HCT116 (cell line): Measurements from ENCODE around the gene RSPH9. TPM values are rescaled to one million over a fixed set of nuclear protein-coding genes. Genes with fewer than 3 reads are reported as not detected.

Experiments used
- ATAC-seq: fragments of 200-7000 bp; cut with Tn5 transposase; 2 replicates; pipeline ENCODE4 v1.9.1; 2020; ENCODE audit warnings: mild to moderate bottlenecking, moderate library complexity
- BruUV-seq: library from RNA; stranded (reverse); fragments of 400-500 nt; replicated peaks from 2 replicates; lab custom pipeline; 2021; lab: Mats Ljungman, UMichigan
- CTCF ChIA-PET: fragments of 300-600 bp; sonication (Branson Sonifier 250); formaldehyde crosslinking; loops from one replicate; lab custom pipeline; 2021; ENCODE audit warnings: antibody characterized with exemption; lab: Charles Lee
- POLR2A ChIA-PET: fragments of 300-600, 350-600 bp; sonication (Branson Sonifier 250); formaldehyde crosslinking; loops from one replicate; lab custom pipeline; 2021; ENCODE audit warnings: antibody characterized with exemption; lab: Charles Lee
- RAD21 ChIA-PET, 2 experiments: fragments of 300-600 bp; sonication (Branson Sonifier 250); formaldehyde crosslinking; loops; one replicate each; lab custom pipeline; 2023; ENCODE audit warnings: low total read pairs in 2 of 2; ENCODE audit not compliant: uncharacterized antibody in 2 of 2, unreplicated experiment in 2 of 2, low non-redundant PET in 1 of 2; lab: Charles Lee
- DNase-seq: peaks from one replicate; pipeline ENCODE4 v3.0.0-alpha.2; 2010; ENCODE audit warnings: low read depth, low spot score
- H2AFZ ChIP-seq: fragments of 200-600 bp; shearing (Covaris generic), sonication (generic); 2 replicates; pipeline ENCODE4 v1.6.1; 2017; ENCODE audit warnings: low read depth, mixed run types, mixed read lengths, antibody characterized with exemption, low read length; ENCODE audit not compliant: poor library complexity, severe bottlenecking
- H3K27ac ChIP-seq: 2 replicates; pipeline ENCODE4 v1.5.1; 2012; ENCODE audit warnings: low read depth, low read length
- H3K27me3 ChIP-seq: fragments of 200-600 bp; sonication (generic); 2 replicates; pipeline ENCODE4 v1.6.1; 2016; ENCODE audit warnings: mixed run types, low read length, mixed read lengths; ENCODE audit not compliant: insufficient read depth
- H3K36me3 ChIP-seq, 2 experiments: fragments of 200-500 bp in 1 of 2; fragments of 200-600 bp in 1 of 2; sonication (Bioruptor generic) in 1 of 2; sonication (generic) in 1 of 2; 2 replicates each; pipeline versions ENCODE4 v1.5.1 to v1.6.1; 2014 to 2016; ENCODE audit warnings: low read length in 2 of 2, inconsistent platforms in 1 of 2, mixed read lengths in 1 of 2, mixed run types in 1 of 2; ENCODE audit not compliant: insufficient read depth in 2 of 2, control insufficient read depth in 1 of 2
- H3K4me1 ChIP-seq, 2 experiments: fragments of 200-600 bp in 1 of 2; sonication (generic) in 1 of 2; 2 replicates each; pipeline versions ENCODE4 v1.5.1 to v1.6.1; 2012 to 2017; ENCODE audit warnings: low read length in 2 of 2, inconsistent platforms in 1 of 2, mild to moderate bottlenecking in 1 of 2, mixed read lengths in 1 of 2, mixed run types in 1 of 2, moderate library complexity in 1 of 2; ENCODE audit not compliant: insufficient read depth in 2 of 2, control insufficient read depth in 1 of 2
- H3K4me2 ChIP-seq: fragments of 200-600 bp; sonication (generic); 2 replicates; pipeline ENCODE4 v1.6.1; 2017; ENCODE audit warnings: mixed run types, low read length, mixed read lengths
- H3K4me3 ChIP-seq, 2 experiments: fragments of 200-600 bp in 1 of 2; sonication (generic) in 1 of 2; replicated peaks in 1 of 2; 2 replicates each; pipeline ENCODE4 v1.5.1; 2011 to 2016; ENCODE audit warnings: low read length in 2 of 2, control low read depth in 1 of 2, low read depth in 1 of 2, mild to moderate bottlenecking in 1 of 2, mixed read lengths in 1 of 2, mixed run types in 1 of 2
- H3K79me2 ChIP-seq: fragments of 200-600 bp; sonication (generic); 2 replicates; pipeline ENCODE4 v1.6.1; 2017; ENCODE audit warnings: mild to moderate bottlenecking, mixed run types, low read length, moderate library complexity, mixed read lengths; ENCODE audit not compliant: insufficient read depth
- H3K9ac ChIP-seq: fragments of 200-600 bp; sonication (generic); 2 replicates; pipeline ENCODE4 v1.6.1; 2016; ENCODE audit warnings: low read length, mixed read lengths
- H3K9me2 ChIP-seq: fragments of 200-600 bp; sonication (generic), shearing (Covaris generic); 2 replicates; pipeline ENCODE4 v1.6.1; 2017; ENCODE audit warnings: mixed run types, mild to moderate bottlenecking, moderate library complexity; ENCODE audit not compliant: insufficient read depth
- H3K9me3 ChIP-seq, 2 experiments: fragments of 200-500 bp in 1 of 2; fragments of 200-600 bp in 1 of 2; sonication (Bioruptor generic) in 1 of 2; sonication (generic) in 1 of 2; 2 replicates each; pipeline ENCODE4 v1.6.1; 2014 to 2017; ENCODE audit warnings: low read length in 2 of 2, mixed read lengths in 2 of 2, inconsistent platforms in 1 of 2, low read depth in 1 of 2, mild to moderate bottlenecking in 1 of 2, mixed run types in 1 of 2, moderate library complexity in 1 of 2; ENCODE audit not compliant: control insufficient read depth in 1 of 2, insufficient read depth in 1 of 2
- H4K20me1 ChIP-seq: fragments of 200-600 bp; sonication (generic), shearing (Covaris generic); 2 replicates; pipeline ENCODE4 v1.6.1; 2017; ENCODE audit warnings: mixed run types, mild to moderate bottlenecking, moderate library complexity; ENCODE audit not compliant: insufficient read depth
- ATF3 ChIP-seq: IDR thresholded peaks from 2 replicates; pipeline ENCODE4 v1.6.1; 2012
- CBX3 ChIP-seq: IDR thresholded peaks from 2 replicates; pipeline ENCODE4 v1.6.1; 2012; ENCODE audit warnings: low read depth
- CEBPB ChIP-seq: IDR thresholded peaks from 2 replicates; pipeline ENCODE4 v1.6.1; 2012; ENCODE audit warnings: low read depth
- CTCF ChIP-seq, 3 experiments: fragments of 200-600 bp in 1 of 3; sonication (generic) in 1 of 3; IDR thresholded peaks in 2 of 3; conservative IDR thresholded peaks in 1 of 3; 2 replicates each; pipeline ENCODE4 v1.5.1; 2012 to 2017; ENCODE audit warnings: low read depth in 2 of 3, low read length in 2 of 3, antibody characterized with exemption in 1 of 3, borderline replicate concordance in 1 of 3, control low read depth in 1 of 3, mild to moderate bottlenecking in 1 of 3, mixed read lengths in 1 of 3, mixed run types in 1 of 3, moderate library complexity in 1 of 3; ENCODE audit not compliant: insufficient read depth in 1 of 3
- ELF1 ChIP-seq: IDR thresholded peaks from 2 replicates; pipeline ENCODE4 v1.6.1; 2012; ENCODE audit warnings: low read depth, borderline replicate concordance
- EZH2phosphoT487 ChIP-seq: fragments of 200-600 bp; IDR thresholded peaks from 2 replicates; pipeline ENCODE4 v1.6.1; 2018; ENCODE audit warnings: antibody characterized with exemption, borderline replicate concordance
- FOSL1 ChIP-seq: IDR thresholded peaks from 2 replicates; pipeline ENCODE4 v1.6.1; 2012; ENCODE audit warnings: low read depth
- JUND ChIP-seq: IDR thresholded peaks from 2 replicates; pipeline ENCODE4 v1.6.1; 2012
- MAX ChIP-seq: IDR thresholded peaks from 2 replicates; pipeline ENCODE4 v1.6.1; 2012
- POLR2A ChIP-seq: IDR thresholded peaks from 2 replicates; pipeline ENCODE4 v1.7.0; 2011; ENCODE audit warnings: borderline replicate concordance; ENCODE audit not compliant: insufficient read depth, insufficient read length; ENCODE audit errors: extremely low read depth
- POLR2AphosphoS5 ChIP-seq: IDR thresholded peaks from 2 replicates; pipeline ENCODE4 v1.6.1; 2011; ENCODE audit warnings: mild to moderate bottlenecking, low read depth, low read length, moderate library complexity
- REST ChIP-seq: IDR thresholded peaks from 2 replicates; pipeline ENCODE4 v1.6.1; 2012; ENCODE audit warnings: low read depth
- SIN3A ChIP-seq: IDR thresholded peaks from 2 replicates; pipeline ENCODE4 v1.6.1; 2012; ENCODE audit warnings: low read depth
- SRF ChIP-seq: IDR thresholded peaks from 2 replicates; pipeline ENCODE4 v1.6.1; 2012; ENCODE audit warnings: low read depth
- TCF7L2 ChIP-seq: IDR thresholded peaks from 2 replicates; pipeline ENCODE4 v1.7.0; 2011; ENCODE audit warnings: borderline replicate concordance, inconsistent platforms; ENCODE audit not compliant: insufficient read depth, insufficient read length; ENCODE audit errors: extremely low read depth
- ZNF274 ChIP-seq: fragments of 200-500 bp; sonication (Bioruptor generic); IDR thresholded peaks from 2 replicates; pipeline ENCODE4 v1.6.1; 2014; ENCODE audit warnings: mild to moderate bottlenecking, low read depth, low read length, inconsistent platforms
- intact Hi-C: fragments of 100-400 bp; cut with micrococcal nuclease; formaldehyde crosslinking; loops from 2 replicates; pipeline ENCODE4 v1.10.0; 2022
- total RNA-seq: library from RNA; stranded (reverse); gene quantifications from one replicate; pipeline ENCODE4 v1.2.1, GENCODE V29; 2021; ENCODE audit not compliant: unreplicated experiment

Gene RSPH9
- total RNA-seq, 1 experiment from 2014 or later = not detected

GRCh38 chr6:43707269-43707668 is 62.4 kb downstream of the RSPH9 start:
- no peak for ATAC-seq
- Histone ChIP-seq H3K4me3 (no peak overlapping the region), H3K27me3 (no peaks in the 10 kb centered on the region), H3K9me2 (no peaks in the 10 kb centered on the region), H4K20me1 (no peaks in the 10 kb centered on the region), H3K79me2 (no peaks in the 10 kb centered on the region), H3K4me1 (peaks cover 13 to 19% of the 10 kb centered on the region in 2 experiments), H2AFZ (no peak overlapping the region), H3K27ac (no peak overlapping the region), H3K36me3 (no peaks in the 10 kb centered on the region), H3K4me2 (no peak overlapping the region), H3K9ac (no peak overlapping the region), H3K9me3 (no peaks in the 10 kb centered on the region)
- TF ChIP-seq ELF1 (no peak), JUND (no peak), CEBPB (no peak), POLR2AphosphoS5 (no peak), MAX (no peak), TCF7L2 (no peak), CTCF (IDR thresholded peaks at IDR 0.05 in 2 of 3, conservative IDR thresholded peaks at IDR 0.05 in 1 of 3; ENCODE audit: borderline replicate concordance in 1 of 3, insufficient read depth in 1 of 3, low read depth in 2 of 3, low read length in 2 of 3) (no peak), FOSL1 (no peak), SRF (no peak)
- ChIA-PET RAD21 (no interaction called here), CTCF (interaction anchor here (1.5 kb wide), 1 partner anchor 372 kb away, joined by 3 read pairs; no protein-coding TSS in a partner anchor), POLR2A (no interaction called here)
- no TSS peak for BruUV-seq
- DNase-seq = no peak
- intact Hi-C loops = no loop called here

GRCh38 chr6:43707767-43708166 is 62.9 kb downstream of the RSPH9 start:
- DNase-seq (no peak), ATAC-seq (no peak)
- Histone ChIP-seq H3K4me1 (peaks cover 12 to 14% of the 10 kb centered on the region in 2 experiments), H3K79me2 (no peaks in the 10 kb centered on the region), H3K27ac (no peak overlapping the region), H3K4me3 (no peak overlapping the region), H3K27me3 (no peaks in the 10 kb centered on the region), H3K4me2 (no peak overlapping the region), H3K9me2 (no peaks in the 10 kb centered on the region), H2AFZ (no peak overlapping the region), H3K9me3 (no peaks in the 10 kb centered on the region), H3K9ac (no peak overlapping the region), H4K20me1 (no peaks in the 10 kb centered on the region), H3K36me3 (no peaks in the 10 kb centered on the region)
- POLR2A ChIA-PET = no interaction called here
- TF ChIP-seq CBX3 (no peak), ATF3 (no peak), ZNF274 (no peak), SIN3A (no peak), REST (no peak), POLR2A (no peak), EZH2phosphoT487 (no peak)
- RAD21 ChIA-PET = no interaction called here
- CTCF ChIA-PET = interaction anchor here (1.5 kb wide), 1 partner anchor 371 kb away, joined by 3 read pairs; no protein-coding TSS in a partner anchor
- intact Hi-C loops = no loop called here
- BruUV-seq = no TSS peak
